ENCODE results near the gene FARP1. TPM values are rescaled to one million over a fixed set of nuclear protein-coding genes. Genes with fewer than 3 reads are reported as not detected.
A peak's percentile ranks its signal among the peaks of the same experiment; 100 is the strongest.

Gene FARP1
- total and polyA plus RNA-seq, 2 of the 13 experiments (the other 11 are each of a cell fraction or from before 2014, with no cell fraction given): 70.6 to 126 TPM

DNA sequence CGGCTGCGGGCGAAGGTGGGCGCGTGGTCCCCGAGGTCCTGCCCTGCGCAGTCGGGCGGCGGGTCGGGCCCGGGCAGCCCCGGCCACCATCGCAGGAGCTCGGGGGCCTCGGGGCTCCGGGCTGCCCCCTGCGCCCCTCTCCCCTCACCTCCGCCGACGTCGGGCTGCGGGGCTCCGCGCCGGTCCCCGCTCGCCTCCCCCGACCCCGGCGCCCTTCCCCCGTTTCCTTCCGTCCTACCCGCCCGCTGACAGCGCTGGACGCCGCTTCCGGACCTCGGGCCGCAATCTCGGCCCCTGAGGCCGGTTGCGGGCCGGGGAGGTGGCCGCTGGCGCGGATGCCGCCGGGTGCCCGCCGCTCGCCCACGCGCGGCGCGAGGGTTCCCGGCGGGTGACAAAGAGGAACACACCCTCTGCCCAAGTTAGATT lies 720 bp downstream of the FARP1 start:
- ChIA-PET POLR2A (interaction anchor here (1.6 to 2.0 kb wide), 2 partner anchors 18 to 123 kb away, joined by 4 to 7 read pairs; no protein-coding TSS in a partner anchor), CTCF (ENCODE audit: low intra/inter-chr PET ratio, low total read pairs) (no interaction called here)
- intact Hi-C loops (cut with micrococcal nuclease; ENCODE audit: unreplicated experiment) (loop anchor here (1.0 to 10.0 kb wide), 3 partner anchors 207 to 289 kb away; no protein-coding TSS in a partner anchor), in situ Hi-C loops (cut with HindIII; ENCODE audit: extremely low pct_ligation_motif_present, low pct_unique_long_range_greater_than_20kb) (loop anchor here (10.0 kb wide), 1 partner anchor 131 kb away; no protein-coding TSS in a partner anchor)
- peaks cover 37% of the 10 kb centered on the region for H4K20me1 ChIP-seq (ENCODE audit: insufficient read depth, low read length)
- no peaks in the 10 kb centered on the region for H3K9me3 ChIP-seq (ENCODE audit: low read length)
- H3K27ac ChIP-seq (ENCODE audit: extremely low read length, insufficient read depth, low read length): peak overlapping the region; percentile 83
- H3K36me3 ChIP-seq (replicated peaks in 1 of 2; ENCODE audit: control insufficient read depth in 1 of 2, insufficient read depth in 2 of 2, low read length in 2 of 2): peaks cover 0 to 3% of the 10 kb centered on the region in 2 experiments; a peak in 1 of 5 replicates
- WGBS (ENCODE audit: low lambda C conversion rate): 0% methylated on average over 12 of the region's 60 CpGs
- BruUV-seq (replicated peaks): no TSS peak
- no peak overlapping the region for H2AFZ ChIP-seq (ENCODE audit: low read length)
- H3K27me3 ChIP-seq (ENCODE audit: control insufficient read depth in 1 of 2, insufficient read depth in 2 of 2, low read length in 2 of 2): no peaks in the 10 kb centered on the region; a peak in 1 of 5 replicates
- no peak for FAIRE-seq
- DNase-seq (ENCODE audit: low spot score): no peak
- peaks cover 46% of the 10 kb centered on the region for H3K4me1 ChIP-seq (ENCODE audit: insufficient read depth, low read length)
- H3K79me2 ChIP-seq (ENCODE audit: insufficient read depth, low read length): peaks cover 58% of the 10 kb centered on the region
- ATAC-seq: no peak
- H3K4me3 ChIP-seq (replicated peaks in 1 of 3; ENCODE audit: insufficient read depth in 1 of 3, low read depth in 2 of 3, low read length in 3 of 3): peak overlapping the region; percentile 82 to 98 (median 92)
- H3K4me2 ChIP-seq (ENCODE audit: low read depth, low read length): peak overlapping the region; percentile 86
- H3K9ac ChIP-seq (ENCODE audit: insufficient read depth, low read depth, low read length): peak overlapping the region; percentile 90
- TF ChIP-seq, protein P1, sequence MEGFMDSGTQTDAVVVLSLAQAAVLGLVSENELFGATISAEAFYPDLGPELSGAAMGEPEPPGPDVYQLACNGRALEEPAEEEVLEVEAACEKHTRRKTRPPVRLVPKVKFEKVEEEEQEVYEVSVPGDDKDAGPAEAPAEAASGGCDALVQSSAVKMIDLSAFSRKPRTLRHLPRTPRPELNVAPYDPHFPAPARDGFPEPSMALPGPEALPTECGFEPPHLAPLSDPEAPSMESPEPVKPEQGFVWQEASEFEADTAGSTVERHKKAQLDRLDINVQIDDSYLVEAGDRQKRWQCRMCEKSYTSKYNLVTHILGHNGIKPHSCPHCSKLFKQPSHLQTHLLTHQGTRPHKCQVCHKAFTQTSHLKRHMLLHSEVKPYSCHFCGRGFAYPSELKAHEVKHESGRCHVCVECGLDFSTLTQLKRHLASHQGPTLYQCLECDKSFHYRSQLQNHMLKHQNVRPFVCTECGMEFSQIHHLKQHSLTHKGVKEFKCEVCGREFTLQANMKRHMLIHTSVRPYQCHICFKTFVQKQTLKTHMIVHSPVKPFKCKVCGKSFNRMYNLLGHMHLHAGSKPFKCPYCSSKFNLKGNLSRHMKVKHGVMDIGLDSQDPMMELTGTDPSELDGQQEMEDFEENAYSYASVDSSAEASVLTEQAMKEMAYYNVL (CRISPR knock-in tag; IDR thresholded peaks at IDR 0.05; ENCODE audit: borderline replicate concordance): no peak
- TF ChIP-seq GATAD2A (CRISPR knock-in tag; IDR thresholded peaks at IDR 0.05): no peak
- no peak for TF ChIP-seq ZC3H4 (CRISPR knock-in tag; IDR thresholded peaks at IDR 0.05; ENCODE audit: borderline replicate concordance)
- TF ChIP-seq, protein P2, sequence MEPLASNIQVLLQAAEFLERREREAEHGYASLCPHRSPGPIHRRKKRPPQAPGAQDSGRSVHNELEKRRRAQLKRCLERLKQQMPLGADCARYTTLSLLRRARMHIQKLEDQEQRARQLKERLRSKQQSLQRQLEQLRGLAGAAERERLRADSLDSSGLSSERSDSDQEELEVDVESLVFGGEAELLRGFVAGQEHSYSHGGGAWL (CRISPR knock-in tag; IDR thresholded peaks at IDR 0.05): no peak
- no peak for TF ChIP-seq U2AF2 (IDR thresholded peaks at IDR 0.05; ENCODE audit: low read depth, low read length)
- no peak for TF ChIP-seq DNMT1 (CRISPR knock-in tag; IDR thresholded peaks at IDR 0.05)
- TF ChIP-seq, protein P3, sequence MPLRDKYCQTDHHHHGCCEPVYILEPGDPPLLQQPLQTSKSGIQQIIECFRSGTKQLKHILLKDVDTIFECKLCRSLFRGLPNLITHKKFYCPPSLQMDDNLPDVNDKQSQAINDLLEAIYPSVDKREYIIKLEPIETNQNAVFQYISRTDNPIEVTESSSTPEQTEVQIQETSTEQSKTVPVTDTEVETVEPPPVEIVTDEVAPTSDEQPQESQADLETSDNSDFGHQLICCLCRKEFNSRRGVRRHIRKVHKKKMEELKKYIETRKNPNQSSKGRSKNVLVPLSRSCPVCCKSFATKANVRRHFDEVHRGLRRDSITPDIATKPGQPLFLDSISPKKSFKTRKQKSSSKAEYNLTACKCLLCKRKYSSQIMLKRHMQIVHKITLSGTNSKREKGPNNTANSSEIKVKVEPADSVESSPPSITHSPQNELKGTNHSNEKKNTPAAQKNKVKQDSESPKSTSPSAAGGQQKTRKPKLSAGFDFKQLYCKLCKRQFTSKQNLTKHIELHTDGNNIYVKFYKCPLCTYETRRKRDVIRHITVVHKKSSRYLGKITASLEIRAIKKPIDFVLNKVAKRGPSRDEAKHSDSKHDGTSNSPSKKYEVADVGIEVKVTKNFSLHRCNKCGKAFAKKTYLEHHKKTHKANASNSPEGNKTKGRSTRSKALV (CRISPR knock-in tag; IDR thresholded peaks at IDR 0.05): no peak
- TF ChIP-seq, protein P4, sequence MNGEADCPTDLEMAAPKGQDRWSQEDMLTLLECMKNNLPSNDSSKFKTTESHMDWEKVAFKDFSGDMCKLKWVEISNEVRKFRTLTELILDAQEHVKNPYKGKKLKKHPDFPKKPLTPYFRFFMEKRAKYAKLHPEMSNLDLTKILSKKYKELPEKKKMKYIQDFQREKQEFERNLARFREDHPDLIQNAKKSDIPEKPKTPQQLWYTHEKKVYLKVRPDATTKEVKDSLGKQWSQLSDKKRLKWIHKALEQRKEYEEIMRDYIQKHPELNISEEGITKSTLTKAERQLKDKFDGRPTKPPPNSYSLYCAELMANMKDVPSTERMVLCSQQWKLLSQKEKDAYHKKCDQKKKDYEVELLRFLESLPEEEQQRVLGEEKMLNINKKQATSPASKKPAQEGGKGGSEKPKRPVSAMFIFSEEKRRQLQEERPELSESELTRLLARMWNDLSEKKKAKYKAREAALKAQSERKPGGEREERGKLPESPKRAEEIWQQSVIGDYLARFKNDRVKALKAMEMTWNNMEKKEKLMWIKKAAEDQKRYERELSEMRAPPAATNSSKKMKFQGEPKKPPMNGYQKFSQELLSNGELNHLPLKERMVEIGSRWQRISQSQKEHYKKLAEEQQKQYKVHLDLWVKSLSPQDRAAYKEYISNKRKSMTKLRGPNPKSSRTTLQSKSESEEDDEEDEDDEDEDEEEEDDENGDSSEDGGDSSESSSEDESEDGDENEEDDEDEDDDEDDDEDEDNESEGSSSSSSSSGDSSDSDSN (CRISPR knock-in tag; IDR thresholded peaks at IDR 0.05): peak; percentile 52; the same call in 1 of the 2 replicates
- TF ChIP-seq MAZ (IDR thresholded peaks at IDR 0.05; ENCODE audit: borderline replicate concordance, low read depth, low read length): no peak
- no peak for TF ChIP-seq MAZ (CRISPR knock-in tag; IDR thresholded peaks at IDR 0.05; ENCODE audit: low read depth)
- no peak for TF ChIP-seq ZZZ3 (CRISPR knock-in tag; IDR thresholded peaks at IDR 0.05; ENCODE audit: borderline replicate concordance)
- no peak for TF ChIP-seq ZNF205 (CRISPR knock-in tag; IDR thresholded peaks at IDR 0.05)
- 0 out of 2 replicates have a peak, but pooled peaks have one; percentile 16 for TF ChIP-seq POLR2G (IDR thresholded peaks at IDR 0.05; ENCODE audit: low read depth, low read length)
- no peak for TF ChIP-seq ZNF891 (CRISPR knock-in tag; IDR thresholded peaks at IDR 0.05)
- no peak for TF ChIP-seq ZNF430 (CRISPR knock-in tag; IDR thresholded peaks at IDR 0.05)
- peak; percentile 15 for TF ChIP-seq TAF15 (IDR thresholded peaks at IDR 0.05; ENCODE audit: low read depth, low read length, poor library complexity, severe bottlenecking)
- no peak for TF ChIP-seq ZNF567 (CRISPR knock-in tag; IDR thresholded peaks at IDR 0.05; ENCODE audit: borderline replicate concordance)
- no peak for TF ChIP-seq HOXD1 (CRISPR knock-in tag; IDR thresholded peaks at IDR 0.05)
- no peak for TF ChIP-seq ETV5 (CRISPR knock-in tag; IDR thresholded peaks at IDR 0.05; ENCODE audit: borderline replicate concordance)

Data from HepG2 (cell line).